GM12891 (cell line): ENCODE results near the gene ZSWIM5.

Experiments
- DNase-seq: peaks from one replicate; pipeline ENCODE4 v3.0.0; 2011; ENCODE audit warnings: low spot score; ENCODE audit not compliant: insufficient read length
- FAIRE-seq: peaks from 2 replicates; lab custom pipeline; 2011; peaks lifted over from hg19 to GRCh38; lab: Jason Lieb, UNC
- PAX5 ChIP-seq: IDR thresholded peaks from 2 replicates; pipeline ENCODE4 v1.6.1; 2011; ENCODE audit warnings: low read length, moderate library complexity, mild to moderate bottlenecking; ENCODE audit not compliant: insufficient read depth, severe bottlenecking
- POLR2A ChIP-seq: IDR thresholded peaks from 2 replicates; pipeline ENCODE4 v1.6.1; 2011; ENCODE audit warnings: low read depth, low read length, control low read depth
- POLR2AphosphoS5 ChIP-seq: IDR thresholded peaks from 2 replicates; pipeline ENCODE4 v1.6.1; 2011; ENCODE audit warnings: low read depth, low read length, control low read depth
- POU2F2 ChIP-seq: IDR thresholded peaks from 2 replicates; pipeline ENCODE4 v1.6.1; 2011; ENCODE audit warnings: low read depth, mild to moderate bottlenecking, control low read depth, low read length, moderate library complexity
- SPI1 ChIP-seq: IDR thresholded peaks from 2 replicates; pipeline ENCODE4 v1.6.1; 2011; ENCODE audit warnings: low read depth, low read length, control low read depth
- TAF1 ChIP-seq: IDR thresholded peaks from 2 replicates; pipeline ENCODE4 v1.6.1; 2011; ENCODE audit warnings: low read depth, low read length, control low read depth

ZSWIM5 gene

DNA sequence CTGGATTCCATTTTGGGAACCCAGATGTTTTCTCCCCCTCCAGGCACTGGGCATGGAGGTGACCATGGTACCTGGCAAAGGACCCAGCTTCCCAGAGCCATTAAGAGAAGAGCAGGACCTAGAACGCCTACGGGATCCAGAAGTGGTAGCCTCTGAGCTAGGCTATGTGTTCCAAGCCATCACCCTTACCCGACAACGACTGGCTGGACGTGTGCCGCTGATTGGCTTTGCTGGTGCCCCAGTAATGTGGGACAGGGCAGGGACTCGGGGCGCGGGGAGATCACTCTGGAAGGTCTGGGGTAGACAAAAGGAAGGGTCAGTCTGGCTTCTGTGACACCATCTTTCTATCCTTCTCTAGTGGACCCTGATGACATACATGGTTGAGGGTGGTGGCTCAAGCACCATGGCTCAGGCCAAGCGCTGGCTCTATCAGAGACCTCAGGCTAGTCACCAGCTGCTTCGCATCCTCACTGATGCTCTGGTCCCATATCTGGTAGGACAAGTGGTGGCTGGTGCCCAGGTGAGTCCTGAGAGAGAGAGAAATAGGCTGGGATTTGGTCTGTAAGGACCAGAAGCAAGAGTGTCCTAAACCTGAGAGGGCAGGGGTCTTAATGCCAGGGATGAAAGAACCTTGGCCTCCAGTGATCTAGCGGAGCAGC, 192.7 kb downstream of the ZSWIM5 start:
- no peak for DNase-seq
- FAIRE-seq = no peak
- no peak for TF ChIP-seq SPI1
- no peak for TF ChIP-seq TAF1
- no peak for TF ChIP-seq POU2F2
- no peak for TF ChIP-seq PAX5
- TF ChIP-seq POLR2AphosphoS5 = no peak
- no peak for TF ChIP-seq POLR2A

DNA sequence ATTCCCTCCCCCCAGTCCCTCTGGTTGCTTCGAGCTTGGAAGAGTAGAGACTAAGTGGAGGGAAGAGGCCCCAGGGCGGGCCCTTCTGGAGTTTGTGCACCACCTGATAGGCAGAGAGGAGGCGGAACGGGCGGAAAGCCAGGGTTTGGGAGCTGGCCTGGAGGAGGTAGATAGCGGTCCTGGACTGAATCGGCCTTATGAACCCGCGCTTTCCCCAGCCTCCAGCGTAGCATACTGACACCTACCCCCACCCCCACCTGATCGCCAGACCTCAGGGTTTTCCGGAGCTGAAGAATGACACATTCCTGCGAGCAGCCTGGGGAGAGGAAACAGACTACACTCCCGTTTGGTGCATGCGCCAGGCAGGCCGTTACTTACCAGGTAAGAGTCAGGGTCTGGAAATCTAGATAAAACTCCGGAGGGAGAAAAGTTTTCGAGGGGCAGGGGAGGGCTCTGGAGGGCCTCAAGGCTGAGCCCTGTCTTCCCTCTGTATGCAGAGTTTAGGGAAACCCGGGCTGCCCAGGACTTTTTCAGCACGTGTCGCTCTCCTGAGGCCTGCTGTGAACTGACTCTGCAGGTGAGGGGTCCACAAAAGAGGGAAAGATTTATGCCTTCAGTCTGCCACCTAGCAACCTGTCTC, 193.6 kb downstream of the ZSWIM5 start:
- no peak for TF ChIP-seq SPI1
- no peak for TF ChIP-seq TAF1
- TF ChIP-seq POLR2AphosphoS5 = no peak
- no peak for TF ChIP-seq PAX5
- no peak for TF ChIP-seq POLR2A
- TF ChIP-seq POU2F2 = no peak
- DNase-seq = no peak
- peak; percentile 59 for FAIRE-seq

DNA sequence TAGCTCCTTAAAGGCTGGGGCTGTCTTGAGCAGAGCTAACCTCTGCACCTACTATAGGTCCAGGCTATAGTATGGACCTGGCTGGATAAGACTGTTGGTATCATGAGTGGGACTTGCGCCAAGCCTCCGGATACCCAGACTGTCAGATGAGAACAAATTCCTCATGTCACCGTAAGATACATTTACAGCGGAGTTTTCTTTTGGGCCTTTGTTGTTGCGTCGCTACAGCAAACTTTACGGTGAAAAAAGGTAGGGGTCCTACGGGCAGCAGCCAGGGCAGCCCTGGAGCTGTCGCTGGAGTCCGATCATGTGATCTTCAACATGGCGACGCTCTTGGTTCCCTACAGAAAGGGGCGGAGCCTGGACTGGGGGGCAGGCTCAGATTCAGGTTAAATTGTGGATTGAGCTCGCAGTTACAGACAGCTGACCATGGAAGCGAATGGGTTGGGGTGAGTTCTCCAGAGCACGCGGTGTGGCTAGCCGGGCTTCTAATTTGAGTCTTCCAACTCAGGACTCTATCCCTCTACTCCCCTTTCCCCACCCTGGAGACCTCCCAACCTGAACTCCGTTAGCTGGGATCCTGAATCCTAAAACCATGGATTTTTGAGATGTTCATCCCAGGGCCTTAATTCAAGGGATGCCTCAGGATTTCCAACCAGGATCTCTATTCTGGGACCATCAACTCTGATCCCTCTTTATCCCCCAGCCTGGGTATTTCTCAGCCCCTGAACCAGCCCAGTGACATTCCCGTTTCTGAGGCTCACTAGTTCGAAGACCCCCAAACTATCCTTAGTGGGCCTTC, 194.4 kb downstream of the ZSWIM5 start, which contains the start of gene UROD:
Gene UROD, plus strand, starts transcription at position 418 of the 802 bp plus-strand sequence. Its CDS starts 12 bp downstream, at position 430.
- peak; percentile 85 for DNase-seq
- FAIRE-seq = peak; percentile 97
- TF ChIP-seq SPI1 = no peak
- peak; percentile 56; the same call in 1 of the 2 replicates for TF ChIP-seq POU2F2
- peak; percentile 60; the same call in 1 of the 2 replicates for TF ChIP-seq TAF1
- TF ChIP-seq POLR2A = peak; percentile 91
- TF ChIP-seq POLR2AphosphoS5 = peak; percentile 75
- TF ChIP-seq PAX5 = no peak

DNA sequence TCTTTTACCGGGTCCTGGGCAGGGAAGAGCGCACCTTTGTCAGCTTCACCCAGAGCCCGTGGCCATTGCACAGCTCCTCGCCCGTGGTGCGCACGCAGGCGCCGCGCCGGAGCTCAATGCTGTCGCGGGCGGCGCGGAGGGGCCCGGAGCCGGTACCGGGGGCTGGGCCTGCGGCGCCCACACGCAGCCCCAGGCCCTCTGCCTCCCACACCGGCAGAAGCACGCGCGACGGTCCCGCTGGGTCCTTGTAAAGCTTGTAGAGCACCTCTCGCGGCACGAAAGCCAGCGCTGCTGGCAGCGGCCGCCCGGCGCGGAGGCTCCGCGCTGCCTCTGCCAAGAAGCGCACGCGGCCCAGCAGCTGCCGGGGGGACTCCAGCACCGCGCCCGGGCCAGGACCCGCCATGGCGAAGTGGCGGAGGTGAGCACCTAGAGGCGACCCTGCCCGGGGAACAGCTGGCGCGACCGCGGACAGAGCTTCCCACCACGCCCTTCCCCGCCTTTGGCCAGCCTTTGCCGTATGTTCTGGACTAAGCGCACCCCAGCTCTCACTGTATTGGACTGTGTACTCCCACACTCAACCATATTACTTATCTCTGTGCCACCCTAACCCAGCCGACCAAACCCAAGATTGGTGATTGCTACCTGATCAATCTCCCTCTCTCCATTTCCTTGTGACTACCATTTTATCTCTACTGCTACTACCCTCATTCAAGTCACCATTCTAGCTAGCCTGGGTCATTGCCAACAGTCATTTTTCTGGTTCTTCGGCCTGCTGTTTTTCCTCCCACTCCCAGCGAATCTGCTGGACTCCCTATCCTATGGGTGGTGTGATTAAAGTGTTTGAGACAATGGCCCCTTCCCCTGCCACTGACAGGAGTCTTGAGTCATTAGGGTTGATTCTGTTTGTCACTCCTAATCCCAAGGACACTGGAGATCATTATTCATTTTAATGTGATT, 195.3 kb downstream of the ZSWIM5 start, which contains the start of gene HECTD3:
Gene HECTD3, minus strand, starts transcription at position 470 of the 957 bp plus-strand sequence. Its CDS starts 67 bp downstream, at position 403.
- TF ChIP-seq TAF1 (0 out of 2 replicates have a peak, but pooled peaks have one; percentile 42), POLR2A (peak; percentile 50; the same call in 1 of the 2 replicates), SPI1 (no peak), PAX5 (no peak), POU2F2 (0 out of 2 replicates have a peak, but pooled peaks have one; percentile 29), POLR2AphosphoS5 (peak; percentile 58; the same call in 1 of the 2 replicates)
- DNase-seq (peak; percentile 77), FAIRE-seq (peak; percentile 95)

DNA sequence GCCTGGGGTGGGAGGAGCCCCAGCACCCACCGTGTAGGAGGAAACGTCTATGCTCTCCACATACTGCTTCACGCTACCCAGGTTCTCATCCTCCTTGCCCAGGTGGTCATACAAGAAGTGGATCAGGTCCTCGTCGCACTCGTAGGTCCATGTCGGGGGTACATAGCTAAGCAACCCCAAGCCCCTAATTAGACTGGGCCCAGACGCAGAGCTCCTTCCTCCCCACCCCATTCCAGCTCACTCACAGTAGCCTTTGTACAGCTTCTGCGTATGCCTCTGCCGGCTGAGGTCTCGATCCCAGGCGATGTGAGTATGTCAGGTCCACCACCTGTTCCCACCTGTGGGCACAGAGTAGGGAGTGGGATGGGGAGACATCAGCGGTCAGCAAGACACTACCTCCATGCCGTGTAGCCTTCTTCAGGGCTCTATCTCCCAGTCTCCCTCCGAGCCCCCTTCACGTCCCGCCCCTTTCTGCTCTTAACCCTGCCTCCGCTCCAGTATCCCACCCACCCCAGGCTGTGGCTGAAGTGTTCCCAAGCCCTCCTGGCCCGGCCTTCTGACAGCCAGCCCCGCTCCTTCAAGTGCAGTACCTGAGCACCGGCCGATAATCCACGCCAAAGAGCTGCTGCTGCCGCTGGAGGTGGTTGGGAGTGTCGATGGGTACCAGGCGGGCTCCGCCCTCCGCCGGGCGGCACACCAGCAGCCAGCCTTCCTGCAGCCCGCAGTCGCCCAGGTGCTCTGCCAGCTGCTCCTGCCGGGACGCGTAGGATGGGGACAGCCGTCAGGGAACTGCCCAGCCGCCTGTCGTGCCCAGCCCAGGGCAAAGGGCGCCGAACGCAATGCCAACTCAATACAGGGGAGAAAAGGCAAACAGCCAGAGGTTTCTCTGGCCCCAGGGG, 196.2 kb downstream of the ZSWIM5 start:
- TF ChIP-seq POLR2A (no peak), TAF1 (no peak), SPI1 (no peak), POU2F2 (no peak), POLR2AphosphoS5 (no peak), PAX5 (no peak)
- no peak for DNase-seq
- FAIRE-seq = no peak

DNA sequence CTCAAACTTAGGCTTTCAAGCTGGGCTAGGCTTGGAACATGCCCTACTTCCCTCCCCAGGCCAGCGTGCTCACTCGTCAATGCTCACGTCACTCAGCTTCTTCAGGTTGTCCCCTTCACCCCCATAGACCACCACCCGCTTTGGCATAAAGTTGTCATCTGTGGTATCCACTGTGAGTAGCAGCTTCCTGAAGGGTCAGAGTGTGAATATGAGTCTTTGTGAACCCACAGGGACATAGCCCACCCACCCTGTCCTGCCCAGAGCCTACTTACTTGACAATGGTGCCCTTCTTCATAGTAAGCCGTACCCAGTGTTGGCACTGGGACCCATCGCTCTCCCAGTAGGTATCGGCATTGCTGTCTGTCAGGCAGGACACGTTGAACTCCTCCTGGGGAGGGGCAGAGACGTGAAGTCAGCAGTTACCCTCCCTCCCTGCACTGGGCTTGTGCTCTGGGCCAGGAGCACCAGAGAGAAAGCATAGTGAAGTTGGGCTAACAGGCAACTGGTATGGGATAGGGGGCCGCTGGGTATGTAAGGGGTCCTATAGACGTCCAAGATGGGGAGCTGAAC, 197.0 kb downstream of the ZSWIM5 start:
- FAIRE-seq (no peak), DNase-seq (no peak)
- TF ChIP-seq POLR2A = no peak
- no peak for TF ChIP-seq TAF1
- no peak for TF ChIP-seq PAX5
- TF ChIP-seq POLR2AphosphoS5 = no peak
- no peak for TF ChIP-seq SPI1

DNA sequence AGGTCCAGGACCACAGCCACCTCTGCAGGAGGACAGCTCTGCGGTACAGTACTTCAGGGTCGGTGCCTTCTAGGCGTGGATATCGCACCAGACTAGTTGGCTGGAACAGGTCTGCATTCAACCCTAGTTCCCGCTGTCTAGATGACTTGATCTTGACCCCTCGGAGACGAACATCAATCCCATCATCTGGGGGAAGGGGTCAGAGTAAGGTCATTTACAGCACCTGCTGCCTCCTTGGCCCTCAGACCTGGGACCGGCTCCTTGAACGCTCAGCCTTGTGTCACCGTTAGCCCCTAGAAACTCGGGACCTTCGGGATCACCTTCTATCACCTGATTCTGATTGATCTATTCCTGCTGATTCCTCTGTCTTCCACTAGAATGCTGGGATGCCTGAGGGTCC, 197.9 kb downstream of the ZSWIM5 start:
- DNase-seq = no peak
- no peak for TF ChIP-seq SPI1
- TF ChIP-seq PAX5 = no peak
- TF ChIP-seq POLR2AphosphoS5 = no peak
- no peak for TF ChIP-seq TAF1
- TF ChIP-seq POLR2A = no peak
- TF ChIP-seq POU2F2 = no peak
- FAIRE-seq = no peak
